Activated T-cell treated with anti-CD3 and anti-CD28 coated beads, Interleukin-2, amount 50 U/mL, for 72 hours (primary cell): ENCODE results near the gene EFCAB11. TPM values are rescaled to one million over a fixed set of nuclear protein-coding genes. Genes with fewer than 3 reads are reported as not detected.

Experiments
- ATAC-seq, 2 donors: fragments of 150-1000 bp; cut with Tn5 transposase; replicated peaks in 1 of 2; 2 replicates each; pipeline ENCODE4 v1.10.0; 2021; ENCODE audit warnings: moderate library complexity in 2 of 2, mild to moderate bottlenecking in 1 of 2
- DNase-seq, 2 donors: peaks; one replicate each; pipeline ENCODE4 v3.0.0; 2021 to 2022; ENCODE audit warnings: mixed read lengths in 1 of 2
- H3K27ac Mint-ChIP-seq: one replicate; pipeline ENCODE4 v1.8.0; 2022; ENCODE audit warnings: mild to moderate bottlenecking, moderate library complexity, mixed read lengths
- H3K27me3 Mint-ChIP-seq: one replicate; pipeline ENCODE4 v1.8.0; 2022; ENCODE audit warnings: low read depth, mixed read lengths
- H3K36me3 Mint-ChIP-seq, 2 donors: one replicate each; pipeline ENCODE4 v1.8.0; 2022; ENCODE audit warnings: mixed read lengths in 2 of 2, mild to moderate bottlenecking in 1 of 2; ENCODE audit not compliant: insufficient read depth in 2 of 2
- H3K4me1 Mint-ChIP-seq: one replicate; pipeline ENCODE4 v1.8.0; 2022; ENCODE audit warnings: low read depth, mixed read lengths
- H3K4me3 Mint-ChIP-seq, 2 donors: one replicate each; pipeline ENCODE4 v1.8.0; 2022; ENCODE audit warnings: mild to moderate bottlenecking in 2 of 2, mixed read lengths in 2 of 2, moderate library complexity in 2 of 2
- H3K9me3 Mint-ChIP-seq, 2 donors: one replicate each; pipeline ENCODE4 v1.8.0; 2022; ENCODE audit warnings: mixed read lengths in 2 of 2
- total RNA-seq, 2 donors: library from RNA; stranded (reverse); gene quantifications; one replicate each; pipeline ENCODE4 v1.2.3, GENCODE V29; 2022

The EFCAB11 gene
- total RNA-seq, 2 donors from 2014 or later = 12.8 to 13.7 TPM

GRCh38 chr14:89953602-89954001, 928 bp downstream of the EFCAB11 start:
- ATAC-seq = no peak
- H3K27ac Mint-ChIP-seq = peak overlapping the region; percentile 78
- H3K4me3 Mint-ChIP-seq = peak overlapping the region; percentile 91 to 96
- peaks cover 34% of the 10 kb centered on the region for H3K4me1 Mint-ChIP-seq
- no peaks in the 10 kb centered on the region for H3K27me3 Mint-ChIP-seq
- H3K36me3 Mint-ChIP-seq = peaks cover 15 to 19% of the 10 kb centered on the region in 2 donors
- no peak for DNase-seq
- H3K9me3 Mint-ChIP-seq = no peaks in the 10 kb centered on the region

GRCh38 chr14:89952576-89952975, 2.0 kb downstream of the EFCAB11 start:
- Mint-ChIP-seq H3K4me3 (no peak overlapping the region), H3K4me1 (peaks cover 24% of the 10 kb centered on the region), H3K36me3 (peaks cover 14% of the 10 kb centered on the region in 2 donors), H3K9me3 (no peaks in the 10 kb centered on the region), H3K27me3 (no peaks in the 10 kb centered on the region), H3K27ac (no peak overlapping the region)
- ATAC-seq (no peak), DNase-seq (no peak)

GRCh38 chr14:89947344-89947743, 7.2 kb downstream of the EFCAB11 start:
- H3K4me3 Mint-ChIP-seq = no peak overlapping the region
- DNase-seq = no peak
- H3K4me1 Mint-ChIP-seq = peaks cover 13% of the 10 kb centered on the region
- peak in 1 of 2 donors; percentile 26 for ATAC-seq
- H3K9me3 Mint-ChIP-seq = no peaks in the 10 kb centered on the region
- no peaks in the 10 kb centered on the region for H3K27me3 Mint-ChIP-seq
- peaks cover 4 to 9% of the 10 kb centered on the region in 2 donors for H3K36me3 Mint-ChIP-seq
- H3K27ac Mint-ChIP-seq = no peak overlapping the region

- no peaks in the 10 kb centered on the region for H3K9me3 Mint-ChIP-seq
- DNase-seq = no peak
- peaks cover 0 to 2% of the 10 kb centered on the region in 2 donors for H3K36me3 Mint-ChIP-seq
- no peak overlapping the region for H3K27ac Mint-ChIP-seq
- peaks cover 19% of the 10 kb centered on the region for H3K4me1 Mint-ChIP-seq
- no peak overlapping the region for H3K4me3 Mint-ChIP-seq
- no peaks in the 10 kb centered on the region for H3K27me3 Mint-ChIP-seq
- ATAC-seq = peak; percentile 30 to 34
These were observed 12.6 kb downstream of the EFCAB11 start for GRCh38 chr14:89941830-89942377.

- DNase-seq = no peak
- no peaks in the 10 kb centered on the region for H3K9me3 Mint-ChIP-seq
- no peaks in the 10 kb centered on the region for H3K27me3 Mint-ChIP-seq
These were observed 17.8 kb downstream of the EFCAB11 start for GRCh38 chr14:89936654-89937185.

GRCh38 chr14:89933002-89933401, 21.5 kb downstream of the EFCAB11 start:
- Mint-ChIP-seq H3K9me3 (no peaks in the 10 kb centered on the region), H3K36me3 (peaks cover 0 to 3% of the 10 kb centered on the region in 2 donors)

More at GRCh38 chr14:89936654-89937185, 17.8 kb downstream of the EFCAB11 start:
- H3K36me3 Mint-ChIP-seq = no peaks in the 10 kb centered on the region
- peaks cover 13% of the 10 kb centered on the region for H3K4me1 Mint-ChIP-seq
- ATAC-seq = no peak
- H3K27ac Mint-ChIP-seq = no peak overlapping the region
- H3K4me3 Mint-ChIP-seq = no peak overlapping the region

GRCh38 chr14:89927186-89927865, 27.2 kb downstream of the EFCAB11 start:
- Mint-ChIP-seq H3K27me3 (no peaks in the 10 kb centered on the region), H3K27ac (no peak overlapping the region)
- DNase-seq = no peak

More at GRCh38 chr14:89933002-89933401, 21.5 kb downstream of the EFCAB11 start:
- ATAC-seq (no peak), DNase-seq (no peak)
- Mint-ChIP-seq H3K27me3 (no peaks in the 10 kb centered on the region), H3K4me1 (peaks cover 6% of the 10 kb centered on the region), H3K4me3 (no peak overlapping the region), H3K27ac (no peak overlapping the region)

GRCh38 chr14:89926694-89927093, 27.8 kb downstream of the EFCAB11 start:
- Mint-ChIP-seq H3K36me3 (peaks cover 0 to 3% of the 10 kb centered on the region in 2 donors), H3K27ac (no peak overlapping the region), H3K4me1 (peaks cover 5% of the 10 kb centered on the region), H3K9me3 (no peaks in the 10 kb centered on the region), H3K4me3 (no peak overlapping the region), H3K27me3 (no peaks in the 10 kb centered on the region)
- DNase-seq = no peak
- no peak for ATAC-seq

More at GRCh38 chr14:89927186-89927865, 27.2 kb downstream of the EFCAB11 start:
- H3K36me3 Mint-ChIP-seq = peaks cover 0 to 3% of the 10 kb centered on the region in 2 donors
- H3K9me3 Mint-ChIP-seq = no peaks in the 10 kb centered on the region
- no peak for ATAC-seq
- no peak overlapping the region for H3K4me3 Mint-ChIP-seq
- peaks cover 5% of the 10 kb centered on the region for H3K4me1 Mint-ChIP-seq

- H3K27ac Mint-ChIP-seq = no peak overlapping the region
- ATAC-seq = no peak
- H3K4me3 Mint-ChIP-seq = no peak overlapping the region
- peaks cover 5% of the 10 kb centered on the region for H3K4me1 Mint-ChIP-seq
- DNase-seq = no peak
- no peaks in the 10 kb centered on the region for H3K27me3 Mint-ChIP-seq
- H3K9me3 Mint-ChIP-seq = no peaks in the 10 kb centered on the region
- H3K36me3 Mint-ChIP-seq = no peaks in the 10 kb centered on the region
These were observed 30.3 kb downstream of the EFCAB11 start for GRCh38 chr14:89924268-89924667.

GRCh38 chr14:89922031-89922907, 32.3 kb downstream of the EFCAB11 start:
- no peak for ATAC-seq
- no peaks in the 10 kb centered on the region for H3K36me3 Mint-ChIP-seq
- peak overlapping the region; percentile 1 for H3K27ac Mint-ChIP-seq
- H3K9me3 Mint-ChIP-seq = no peaks in the 10 kb centered on the region
- peaks cover 5% of the 10 kb centered on the region for H3K4me1 Mint-ChIP-seq
- H3K4me3 Mint-ChIP-seq = no peak overlapping the region
- no peak for DNase-seq
- peaks cover 2% of the 10 kb centered on the region for H3K27me3 Mint-ChIP-seq

- no peaks in the 10 kb centered on the region for H3K9me3 Mint-ChIP-seq
- H3K27me3 Mint-ChIP-seq = peaks cover 4% of the 10 kb centered on the region
- no peak overlapping the region for H3K27ac Mint-ChIP-seq
- DNase-seq = no peak
- H3K4me1 Mint-ChIP-seq = peaks cover 5% of the 10 kb centered on the region
- no peak for ATAC-seq
- no peak overlapping the region for H3K4me3 Mint-ChIP-seq
- H3K36me3 Mint-ChIP-seq = no peaks in the 10 kb centered on the region
These were observed 33.2 kb downstream of the EFCAB11 start for GRCh38 chr14:89921346-89921745.

GRCh38 chr14:89920056-89920455, 34.5 kb downstream of the EFCAB11 start:
- DNase-seq (no peak), ATAC-seq (no peak)
- peaks cover 5% of the 10 kb centered on the region for H3K4me1 Mint-ChIP-seq
- no peak overlapping the region for H3K27ac Mint-ChIP-seq
- no peak overlapping the region for H3K4me3 Mint-ChIP-seq
- no peaks in the 10 kb centered on the region for H3K9me3 Mint-ChIP-seq
- peaks cover 13% of the 10 kb centered on the region for H3K27me3 Mint-ChIP-seq
- H3K36me3 Mint-ChIP-seq = no peaks in the 10 kb centered on the region

- Mint-ChIP-seq H3K4me1 (peaks cover 5% of the 10 kb centered on the region), H3K9me3 (no peaks in the 10 kb centered on the region), H3K36me3 (no peaks in the 10 kb centered on the region), H3K27me3 (peaks cover 20% of the 10 kb centered on the region), H3K4me3 (no peak overlapping the region), H3K27ac (peak overlapping the region; percentile 18)
- no peak for ATAC-seq
- DNase-seq = no peak
These were observed 35.8 kb downstream of the EFCAB11 start for GRCh38 chr14:89918721-89919120.
